Brain microvascular endothelial cell (primary cell): ENCODE data around the gene NDNF.

ENCODE experiments used
- DNase-seq: peaks from one replicate; pipeline ENCODE4 v3.0.0-alpha.2; 2020
- H3K27ac ChIP-seq: fragments of 250-450 bp; sonication (Bioruptor Pico); 2 replicates; pipeline ENCODE4 v1.5.1; 2020; ENCODE audit warnings: mild to moderate bottlenecking, moderate library complexity
- H3K27me3 ChIP-seq: fragments of 250-450 bp; sonication (Bioruptor Pico); replicated peaks from 2 replicates; pipeline ENCODE4 v1.5.1; 2020; ENCODE audit warnings: mild to moderate bottlenecking
- H3K36me3 ChIP-seq: fragments of 250-450 bp; sonication (Bioruptor Pico); replicated peaks from 2 replicates; pipeline ENCODE4 v1.5.1; 2020; ENCODE audit warnings: mild to moderate bottlenecking
- H3K4me3 ChIP-seq: 2 replicates; pipeline ENCODE4 v1.5.1; 2011; ENCODE audit warnings: low read depth, mild to moderate bottlenecking, control low read depth, low read length, moderate library complexity
- in situ Hi-C: cut with HindIII; loops from 2 replicates; pipeline ENCODE4 v1.10.0; 2017; ENCODE audit warnings: low sequenced_read_pairs, low pct_ligation_motif_present
- TF ChIP-seq, protein P1 (sequence below): IDR thresholded peaks from 2 replicates; pipeline ENCODE4 v1.5.1; 2011; ENCODE audit warnings: low read depth, mild to moderate bottlenecking, moderate library complexity, low read length, control low read depth, inconsistent platforms; ENCODE audit errors: missing control alignments

NDNF gene

DNA sequence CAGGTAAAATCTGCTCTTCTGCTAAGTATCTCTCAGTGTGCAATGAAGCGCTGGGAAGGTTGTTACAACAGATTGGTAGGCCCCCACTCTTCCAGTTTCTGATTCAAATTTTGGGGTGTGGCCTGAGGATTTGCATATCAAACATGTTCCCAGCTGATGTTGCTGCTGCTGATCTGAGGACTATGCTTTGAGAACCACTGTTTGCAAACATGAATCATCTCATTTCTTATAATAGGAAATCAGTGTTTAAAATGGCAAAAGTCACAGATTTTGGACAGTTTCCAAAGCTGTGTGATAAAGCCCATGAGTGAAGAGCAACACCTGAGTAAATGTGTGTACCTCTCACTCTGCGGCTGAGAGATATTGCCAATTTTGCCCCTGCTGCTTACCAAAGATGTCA is 36.2 kb upstream of the NDNF start:
- H3K27me3 ChIP-seq = no peaks in the 10 kb centered on the region
- no peaks in the 10 kb centered on the region for H3K36me3 ChIP-seq
- no peak overlapping the region for H3K4me3 ChIP-seq
- in situ Hi-C loops = no loop called here
- H3K27ac ChIP-seq = no peak overlapping the region
- TF ChIP-seq, protein P1, sequence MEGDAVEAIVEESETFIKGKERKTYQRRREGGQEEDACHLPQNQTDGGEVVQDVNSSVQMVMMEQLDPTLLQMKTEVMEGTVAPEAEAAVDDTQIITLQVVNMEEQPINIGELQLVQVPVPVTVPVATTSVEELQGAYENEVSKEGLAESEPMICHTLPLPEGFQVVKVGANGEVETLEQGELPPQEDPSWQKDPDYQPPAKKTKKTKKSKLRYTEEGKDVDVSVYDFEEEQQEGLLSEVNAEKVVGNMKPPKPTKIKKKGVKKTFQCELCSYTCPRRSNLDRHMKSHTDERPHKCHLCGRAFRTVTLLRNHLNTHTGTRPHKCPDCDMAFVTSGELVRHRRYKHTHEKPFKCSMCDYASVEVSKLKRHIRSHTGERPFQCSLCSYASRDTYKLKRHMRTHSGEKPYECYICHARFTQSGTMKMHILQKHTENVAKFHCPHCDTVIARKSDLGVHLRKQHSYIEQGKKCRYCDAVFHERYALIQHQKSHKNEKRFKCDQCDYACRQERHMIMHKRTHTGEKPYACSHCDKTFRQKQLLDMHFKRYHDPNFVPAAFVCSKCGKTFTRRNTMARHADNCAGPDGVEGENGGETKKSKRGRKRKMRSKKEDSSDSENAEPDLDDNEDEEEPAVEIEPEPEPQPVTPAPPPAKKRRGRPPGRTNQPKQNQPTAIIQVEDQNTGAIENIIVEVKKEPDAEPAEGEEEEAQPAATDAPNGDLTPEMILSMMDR = no peak
- no peak for DNase-seq

DNA sequence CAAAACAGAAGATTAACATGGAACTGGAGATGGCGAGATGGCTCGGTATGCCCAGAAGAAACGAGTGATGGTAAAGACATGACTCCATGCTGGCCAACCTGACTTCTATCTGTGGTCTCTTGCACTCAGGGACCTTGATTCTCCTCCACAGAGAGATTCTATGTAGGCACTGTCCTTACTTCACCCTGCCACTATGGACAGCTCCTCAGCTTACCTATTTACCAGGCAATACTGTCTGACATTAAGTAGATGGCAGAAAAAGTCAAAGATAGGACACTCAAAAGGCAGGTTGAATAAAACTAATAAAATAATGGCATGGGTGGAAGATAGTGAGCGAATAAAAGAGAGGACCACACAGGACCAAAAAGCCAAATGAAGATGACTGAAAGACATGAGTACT is 35.2 kb upstream of the NDNF start:
- no peak for DNase-seq
- Histone ChIP-seq H3K27me3 (no peaks in the 10 kb centered on the region), H3K36me3 (no peaks in the 10 kb centered on the region), H3K4me3 (no peak overlapping the region), H3K27ac (no peak overlapping the region)
- TF ChIP-seq, protein P1 = no peak
- in situ Hi-C loops = no loop called here

DNA sequence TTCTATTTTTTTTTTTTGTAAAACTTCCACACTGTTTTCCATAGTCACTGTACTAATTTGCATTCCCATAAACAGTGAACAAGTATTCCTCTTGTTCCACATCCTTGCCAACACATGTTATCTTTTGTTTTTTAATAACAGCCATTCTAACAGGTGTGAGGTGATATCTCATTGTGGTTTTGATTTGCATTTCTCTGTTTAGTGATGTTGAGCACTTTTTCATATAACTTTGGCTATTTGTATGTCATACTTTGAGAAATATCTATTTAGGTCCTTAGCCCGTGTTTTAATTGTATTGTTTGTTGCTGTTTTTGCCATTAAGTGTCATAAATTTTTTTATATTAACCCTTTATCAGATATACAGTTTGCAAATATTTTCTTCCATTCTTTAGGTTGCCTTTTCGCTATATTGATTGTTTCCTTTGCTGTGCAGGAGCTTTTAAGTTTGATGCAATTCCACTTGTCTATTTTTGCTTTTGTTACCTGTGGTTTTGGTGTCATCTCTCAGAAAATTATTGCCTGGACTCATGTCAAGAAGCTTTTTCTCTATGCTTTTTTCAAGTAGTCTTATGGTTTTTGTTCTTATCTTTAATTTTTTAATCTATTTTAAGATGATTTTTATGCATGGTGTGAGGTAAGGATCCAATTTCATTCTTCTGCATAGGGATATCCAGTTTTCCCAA is 27.9 kb upstream of the NDNF start:
- Histone ChIP-seq H3K27me3 (no peaks in the 10 kb centered on the region), H3K36me3 (no peaks in the 10 kb centered on the region), H3K27ac (no peak overlapping the region), H3K4me3 (no peak overlapping the region)
- in situ Hi-C loops = no loop called here
- TF ChIP-seq, protein P1 = no peak
- no peak for DNase-seq

DNA sequence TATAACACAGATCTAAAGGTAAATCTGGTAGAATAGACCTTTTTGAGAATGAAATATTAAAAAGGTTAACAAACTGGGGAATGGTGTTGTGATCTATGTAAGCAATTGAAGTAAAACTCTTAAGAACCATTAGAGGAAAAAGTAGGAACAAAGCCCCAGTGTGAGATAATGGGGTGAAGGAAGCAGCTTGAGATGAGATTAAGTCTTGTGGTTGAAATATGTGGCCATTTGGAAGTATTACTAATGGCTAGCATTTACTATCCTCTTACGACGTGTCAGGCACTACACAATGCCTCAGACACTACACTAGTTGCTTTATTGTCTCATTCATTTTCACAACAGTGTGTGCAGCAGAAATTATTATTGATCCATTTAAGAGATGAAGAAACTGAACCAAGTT is 25.9 kb upstream of the NDNF start:
- TF ChIP-seq, protein P1 = no peak
- Histone ChIP-seq H3K27me3 (no peaks in the 10 kb centered on the region), H3K4me3 (no peak overlapping the region), H3K27ac (no peak overlapping the region), H3K36me3 (no peaks in the 10 kb centered on the region)
- in situ Hi-C loops = no loop called here
- no peak for DNase-seq

DNA sequence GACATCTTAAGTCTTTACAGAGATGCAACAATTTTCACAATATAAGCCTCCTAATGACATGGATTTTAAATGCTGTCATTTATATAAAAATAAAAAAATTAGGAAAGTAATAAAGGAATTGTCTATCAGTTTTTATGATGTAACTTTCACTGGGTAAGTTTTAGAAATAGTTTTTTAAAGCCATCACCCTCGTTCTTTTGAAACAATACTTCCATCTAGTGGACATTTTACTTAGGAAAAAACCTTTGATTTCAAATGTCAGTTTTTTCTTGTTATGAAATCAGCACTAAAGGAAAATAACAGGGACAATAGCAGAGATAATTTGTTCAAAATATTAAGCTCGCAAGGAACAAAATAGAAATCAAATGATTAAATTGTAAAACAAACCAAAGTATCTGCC is 24.3 kb upstream of the NDNF start:
- H3K27me3 ChIP-seq = no peaks in the 10 kb centered on the region
- in situ Hi-C loops = no loop called here
- no peaks in the 10 kb centered on the region for H3K36me3 ChIP-seq
- no peak overlapping the region for H3K4me3 ChIP-seq
- no peak for DNase-seq
- H3K27ac ChIP-seq = no peak overlapping the region
- TF ChIP-seq, protein P1 = peak; percentile 12

DNA sequence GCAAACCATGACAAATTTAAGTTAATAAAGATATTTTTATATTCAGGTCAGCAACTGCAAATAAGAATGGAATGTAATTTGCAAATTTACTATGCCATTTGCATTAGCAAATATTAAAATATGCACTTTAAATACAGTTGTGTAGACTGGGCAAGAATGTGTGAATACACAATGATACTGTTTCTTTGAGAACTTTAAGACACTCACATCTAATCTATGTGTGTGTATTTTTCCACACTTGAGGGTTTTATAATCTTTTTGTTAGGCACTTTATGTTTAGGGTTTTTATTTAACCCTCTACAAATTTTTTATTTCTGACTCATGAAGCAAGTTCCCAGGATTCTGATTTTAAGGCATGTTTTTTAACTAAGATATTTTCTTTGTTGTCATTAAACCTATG is 23.9 kb upstream of the NDNF start:
- in situ Hi-C loops = no loop called here
- Histone ChIP-seq H3K27ac (no peak overlapping the region), H3K4me3 (no peak overlapping the region), H3K27me3 (no peaks in the 10 kb centered on the region), H3K36me3 (no peaks in the 10 kb centered on the region)
- TF ChIP-seq, protein P1 = no peak
- no peak for DNase-seq
